ENCODE measurements around the gene FAS.

FAS gene

GRCh38 chr10:89053555-89053954 lies 63.0 kb downstream of the FAS start (continued):
- no peak for TF ChIP-seq ZNF280C (tag by site-specific recombination; IDR thresholded peaks at IDR 0.05)
- TF ChIP-seq ZNF660 (tag by site-specific recombination; IDR thresholded peaks at IDR 0.05), result no peak
- TF ChIP-seq ZNF223 (tag by site-specific recombination; IDR thresholded peaks at IDR 0.05), result no peak
- TF ChIP-seq ZNF366 (tag by site-specific recombination; conservative IDR thresholded peaks at IDR 0.05), result no peak
- TF ChIP-seq ZNF704 (tag by site-specific recombination; IDR thresholded peaks at IDR 0.05), result no peak

GRCh38 chr10:89055159-89055558 lies 64.6 kb downstream of the FAS start:
- TF ChIP-seq ZNF555 (tag by site-specific recombination; conservative IDR thresholded peaks at IDR 0.05), result no peak
- no peak for TF ChIP-seq ZNF2 (tag by site-specific recombination; IDR thresholded peaks at IDR 0.05)
- TF ChIP-seq ZNF529 (tag by site-specific recombination; IDR thresholded peaks at IDR 0.05; ENCODE audit: insufficient replicate concordance), result no peak
- no peak for TF ChIP-seq ZBTB11 (tag by site-specific recombination; conservative IDR thresholded peaks at IDR 0.05; ENCODE audit: low read depth)
- no peak for TF ChIP-seq ZNF221 (tag by site-specific recombination; IDR thresholded peaks at IDR 0.05; ENCODE audit: borderline replicate concordance)
- TF ChIP-seq ZNF37A (tag by site-specific recombination; IDR thresholded peaks at IDR 0.05), result no peak
- no peak for TF ChIP-seq ZNF280C (tag by site-specific recombination; IDR thresholded peaks at IDR 0.05)
- TF ChIP-seq ZNF621 (tag by site-specific recombination; IDR thresholded peaks at IDR 0.05), result no peak
- ChIA-PET POLR2A (no interaction called here), CTCF (interaction anchor here (0.9 to 2.7 kb wide), 4 partner anchors 12 to 121 kb away, joined by 3 to 16 read pairs (median 3); no protein-coding TSS in a partner anchor)
- H3K36me3 ChIP-seq (ENCODE audit: control insufficient read depth in 2 of 2, insufficient read depth in 1 of 2, low read length in 2 of 2), result no peaks in the 10 kb centered on the region
- H3K4me3 ChIP-seq (ENCODE audit: low read depth, low read length), result no peak overlapping the region
- H3K9me3 ChIP-seq (ENCODE audit: control insufficient read depth, insufficient read depth, low read depth, low read length), result no peaks in the 10 kb centered on the region
- no peaks in the 10 kb centered on the region for H3K4me1 ChIP-seq (ENCODE audit: control insufficient read depth, insufficient read depth, low read length)
- H3K27ac ChIP-seq (ENCODE audit: extremely low read depth, low read depth, low read length), result no peak overlapping the region

GRCh38 chr10:89062861-89063260 lies 72.3 kb downstream of the FAS start:
- Histone ChIP-seq H3K4me3 (ENCODE audit: low read depth, low read length) (no peak overlapping the region), H3K27ac (ENCODE audit: extremely low read depth, low read depth, low read length) (no peak overlapping the region), H3K9me3 (ENCODE audit: control insufficient read depth, insufficient read depth, low read depth, low read length) (no peaks in the 10 kb centered on the region), H3K36me3 (ENCODE audit: control insufficient read depth in 2 of 2, insufficient read depth in 1 of 2, low read length in 2 of 2) (no peaks in the 10 kb centered on the region), H3K4me1 (ENCODE audit: control insufficient read depth, insufficient read depth, low read length) (no peaks in the 10 kb centered on the region)
- ChIA-PET CTCF (interaction anchor here (1.1 to 1.3 kb wide), 2 partner anchors 76 to 155 kb away, joined by 3 read pairs; no protein-coding TSS in a partner anchor), POLR2A (no interaction called here)
- TF ChIP-seq ZNF10 (tag by site-specific recombination; IDR thresholded peaks at IDR 0.05), result no peak
- no peak for TF ChIP-seq SP7 (tag by site-specific recombination; IDR thresholded peaks at IDR 0.05)
- TF ChIP-seq ZSCAN5A (tag by site-specific recombination; IDR thresholded peaks at IDR 0.05), result no peak
- TF ChIP-seq ZNF223 (tag by site-specific recombination; IDR thresholded peaks at IDR 0.05), result no peak
- TF ChIP-seq ZNF423 (tag by site-specific recombination; IDR thresholded peaks at IDR 0.05), result no peak
- TF ChIP-seq ZNF596 (tag by site-specific recombination; IDR thresholded peaks at IDR 0.05), result no peak
- TF ChIP-seq ZNF184 (tag by site-specific recombination; IDR thresholded peaks at IDR 0.05), result no peak
- no peak for TF ChIP-seq ZNF362 (tag by site-specific recombination; IDR thresholded peaks at IDR 0.05)
- TF ChIP-seq ZNF274 (IDR thresholded peaks at IDR 0.05; ENCODE audit: low read length), result no peak
- no peak for TF ChIP-seq ZNF274 (tag by site-specific recombination; IDR thresholded peaks at IDR 0.05; ENCODE audit: borderline replicate concordance)
- no peak for TF ChIP-seq TRIM28 (IDR thresholded peaks at IDR 0.05; ENCODE audit: borderline replicate concordance, low read length)
- no peak for TF ChIP-seq ZBTB8A (tag by site-specific recombination; IDR thresholded peaks at IDR 0.05)
